GM10266 (cell line): Measurements from ENCODE around the gene OR52D1.

Experiments
- DNase-seq: peaks from one replicate; pipeline ENCODE4 v3.0.0; 2012; ENCODE audit errors: extremely low spot score
- TF ChIP-seq, protein P1 (sequence below): IDR thresholded peaks from 2 replicates; pipeline ENCODE4 v1.5.1; 2012; ENCODE audit warnings: mild to moderate bottlenecking, low read depth; ENCODE audit not compliant: control insufficient read depth, insufficient read depth; ENCODE audit errors: missing control alignments

OR52D1 gene

DNA sequence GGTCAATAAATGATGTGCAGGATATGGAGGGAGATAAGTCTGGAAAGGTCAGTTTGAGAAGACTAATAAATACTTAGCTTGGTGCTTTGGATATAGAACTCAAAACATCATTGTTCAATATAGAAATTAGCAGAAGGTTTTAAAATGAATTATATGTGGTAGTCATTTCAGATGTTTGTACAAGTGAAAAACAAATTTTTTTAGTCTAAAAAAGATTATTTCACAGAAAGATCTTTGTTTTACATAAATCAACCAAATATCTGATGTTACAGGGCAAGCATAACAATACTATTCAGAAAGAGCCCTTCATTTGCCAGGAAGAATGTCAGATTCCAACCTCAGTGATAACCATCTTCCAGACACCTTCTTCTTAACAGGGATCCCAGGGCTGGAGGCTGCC is at the start of gene OR52D1:
Gene OR52D1, plus strand, starts transcription at position 301 of the 400 bp plus-strand sequence. Its CDS starts 22 bp downstream, at position 323.
- TF ChIP-seq, protein P1, sequence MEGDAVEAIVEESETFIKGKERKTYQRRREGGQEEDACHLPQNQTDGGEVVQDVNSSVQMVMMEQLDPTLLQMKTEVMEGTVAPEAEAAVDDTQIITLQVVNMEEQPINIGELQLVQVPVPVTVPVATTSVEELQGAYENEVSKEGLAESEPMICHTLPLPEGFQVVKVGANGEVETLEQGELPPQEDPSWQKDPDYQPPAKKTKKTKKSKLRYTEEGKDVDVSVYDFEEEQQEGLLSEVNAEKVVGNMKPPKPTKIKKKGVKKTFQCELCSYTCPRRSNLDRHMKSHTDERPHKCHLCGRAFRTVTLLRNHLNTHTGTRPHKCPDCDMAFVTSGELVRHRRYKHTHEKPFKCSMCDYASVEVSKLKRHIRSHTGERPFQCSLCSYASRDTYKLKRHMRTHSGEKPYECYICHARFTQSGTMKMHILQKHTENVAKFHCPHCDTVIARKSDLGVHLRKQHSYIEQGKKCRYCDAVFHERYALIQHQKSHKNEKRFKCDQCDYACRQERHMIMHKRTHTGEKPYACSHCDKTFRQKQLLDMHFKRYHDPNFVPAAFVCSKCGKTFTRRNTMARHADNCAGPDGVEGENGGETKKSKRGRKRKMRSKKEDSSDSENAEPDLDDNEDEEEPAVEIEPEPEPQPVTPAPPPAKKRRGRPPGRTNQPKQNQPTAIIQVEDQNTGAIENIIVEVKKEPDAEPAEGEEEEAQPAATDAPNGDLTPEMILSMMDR: no peak
- DNase-seq: no peak

- DNase-seq: no peak
- TF ChIP-seq, protein P1: no peak
These were observed 47.1 kb upstream of the OR52D1 start, which contains the start of gene OR51I1 for GRCh38 chr11:5441414-5441813. Gene OR51I1, minus strand, starts transcription at chr11:5441514. Its CDS starts 0 bp downstream, at chr11:5441514.

- DNase-seq: no peak
- TF ChIP-seq, protein P1: no peak
These were observed 44.6 kb upstream of the OR52D1 start for GRCh38 chr11:5443835-5444393.

- DNase-seq: no peak
- TF ChIP-seq, protein P1: no peak
These were observed 39.5 kb upstream of the OR52D1 start, which contains the start of gene OR51I2 for GRCh38 chr11:5449023-5449422. Gene OR51I2, plus strand, starts transcription at chr11:5449323. Its CDS starts 4,166 bp downstream, at chr11:5453489.

DNA sequence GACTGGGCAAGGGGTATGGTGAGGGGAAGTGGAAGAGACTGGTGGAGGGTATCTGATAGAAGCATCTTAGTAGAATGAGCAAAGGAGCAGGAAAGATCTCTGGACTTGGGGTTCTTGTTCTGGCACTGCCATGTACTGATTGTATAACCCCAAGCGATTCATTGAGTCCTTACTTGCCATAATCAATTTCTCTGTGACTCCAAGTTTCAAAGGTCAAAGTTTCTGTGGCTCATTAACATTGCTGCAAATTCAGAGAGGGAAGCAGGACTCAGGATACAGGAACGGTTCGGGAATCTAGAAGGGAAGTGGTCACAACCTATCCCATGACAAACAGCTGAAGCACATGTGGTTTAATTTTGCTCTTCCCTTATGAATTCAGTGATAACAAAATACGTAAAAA is 39.1 kb upstream of the OR52D1 start:
- TF ChIP-seq, protein P1: no peak
- no peak for DNase-seq

- no peak for DNase-seq
- TF ChIP-seq, protein P1: no peak
These were observed 27.4 kb upstream of the OR52D1 start for GRCh38 chr11:5460983-5461621.

DNA sequence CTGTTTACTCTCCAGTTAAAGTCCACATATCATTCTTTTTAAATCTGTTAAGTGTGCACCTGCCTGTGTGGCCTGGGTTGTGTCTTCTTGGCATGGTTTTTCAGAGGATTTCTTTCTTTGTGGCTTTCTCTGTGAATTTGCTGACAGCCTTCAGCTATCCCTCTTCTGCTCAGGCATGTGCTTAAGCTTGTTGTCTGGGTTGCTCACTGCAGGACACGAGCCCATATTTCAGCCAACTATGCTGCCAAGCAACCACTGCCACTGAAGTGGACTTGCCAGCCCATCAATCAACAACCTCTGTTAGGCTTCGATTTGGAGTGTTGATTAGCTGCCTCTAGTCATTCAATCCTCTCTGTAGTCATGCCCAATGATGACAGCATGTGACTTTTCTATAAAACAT is 21.0 kb upstream of the OR52D1 start:
- TF ChIP-seq, protein P1: no peak
- DNase-seq: no peak
